GM12891 (cell line): ENCODE measurements around the gene MAPT.
"Not testable (repeated sequence)": the region's sequence is repeated elsewhere in the genome, so short reads cannot be mapped to it uniquely, and the experiment has no call there.

Experiments used
- PAX5 ChIP-seq: IDR thresholded peaks from 2 replicates; pipeline ENCODE4 v1.6.1; 2011; ENCODE audit warnings: low read length, moderate library complexity, mild to moderate bottlenecking; ENCODE audit not compliant: insufficient read depth, severe bottlenecking
- POLR2A ChIP-seq: IDR thresholded peaks from 2 replicates; pipeline ENCODE4 v1.6.1; 2011; ENCODE audit warnings: low read depth, low read length, control low read depth
- POLR2AphosphoS5 ChIP-seq: IDR thresholded peaks from 2 replicates; pipeline ENCODE4 v1.6.1; 2011; ENCODE audit warnings: low read depth, low read length, control low read depth
- SPI1 ChIP-seq: IDR thresholded peaks from 2 replicates; pipeline ENCODE4 v1.6.1; 2011; ENCODE audit warnings: low read depth, low read length, control low read depth
- TAF1 ChIP-seq: IDR thresholded peaks from 2 replicates; pipeline ENCODE4 v1.6.1; 2011; ENCODE audit warnings: low read depth, low read length, control low read depth

- TF ChIP-seq POLR2A, SPI1, POLR2AphosphoS5, TAF1, PAX5: not testable (repeated sequence)
These were observed 18.7 kb downstream of the MAPT start for GRCh38 chr17:45913030-45913429.
